GM18505 (cell line): Measurements from ENCODE around the gene PDZRN3.

ENCODE experiments used
- ATAC-seq: cut with Tn5 transposase; IDR thresholded peaks from one replicate; pipeline ENCODE4 v1.9.1; 2021; ENCODE audit not compliant: unreplicated experiment
- POLR2A ChIP-seq: IDR thresholded peaks from 4 replicates; pipeline ENCODE4 v1.6.1; 2011; ENCODE audit warnings: borderline replicate concordance; ENCODE audit not compliant: insufficient read depth, insufficient read length; ENCODE audit errors: extremely low read depth

Gene PDZRN3

GRCh38 chr3:73611176-73611575, 13.6 kb downstream of the PDZRN3 start:
- no peak for ATAC-seq
- TF ChIP-seq POLR2A: no peak

- TF ChIP-seq POLR2A: no peak
- ATAC-seq: no peak
Observed at GRCh38 chr3:73610493-73610892, 14.2 kb downstream of the PDZRN3 start.

GRCh38 chr3:73609655-73610054, 15.1 kb downstream of the PDZRN3 start:
- ATAC-seq: no peak
- TF ChIP-seq POLR2A: no peak

- no peak for TF ChIP-seq POLR2A
- no peak for ATAC-seq
Observed at GRCh38 chr3:73609315-73609641, 15.5 kb downstream of the PDZRN3 start.

- no peak for TF ChIP-seq POLR2A
- ATAC-seq: no peak
Observed at GRCh38 chr3:73608456-73609314, 16.1 kb downstream of the PDZRN3 start.

GRCh38 chr3:73605861-73606260, 18.9 kb downstream of the PDZRN3 start:
- no peak for TF ChIP-seq POLR2A
- ATAC-seq: no peak

GRCh38 chr3:73605412-73605811, 19.3 kb downstream of the PDZRN3 start:
- ATAC-seq: no peak
- TF ChIP-seq POLR2A: no peak

- TF ChIP-seq POLR2A: no peak
- ATAC-seq: no peak
Observed at GRCh38 chr3:73604451-73604850, 20.3 kb downstream of the PDZRN3 start.

GRCh38 chr3:73603762-73604171, 21.0 kb downstream of the PDZRN3 start:
- no peak for TF ChIP-seq POLR2A
- no peak for ATAC-seq

- TF ChIP-seq POLR2A: no peak
- ATAC-seq: no peak
Observed at GRCh38 chr3:73602170-73602569, 22.6 kb downstream of the PDZRN3 start.

GRCh38 chr3:73601481-73601880, 23.3 kb downstream of the PDZRN3 start:
- no peak for TF ChIP-seq POLR2A
- no peak for ATAC-seq

GRCh38 chr3:73601011-73601410, 23.7 kb downstream of the PDZRN3 start:
- no peak for TF ChIP-seq POLR2A

GRCh38 chr3:73600293-73600938, 24.3 kb downstream of the PDZRN3 start:
- ATAC-seq: no peak
- TF ChIP-seq POLR2A: no peak

More at GRCh38 chr3:73601011-73601410, 23.7 kb downstream of the PDZRN3 start:
- ATAC-seq: no peak

- ATAC-seq: no peak
Observed at GRCh38 chr3:73599605-73600004, 25.1 kb downstream of the PDZRN3 start.

More at GRCh38 chr3:73599605-73600004, 25.1 kb downstream of the PDZRN3 start:
- no peak for TF ChIP-seq POLR2A
